T47D (cell line): ENCODE measurements around the gene CYP2A6.
A peak's percentile ranks its signal among the peaks of the same experiment; 100 is the strongest.
"Not testable (repeated sequence)": the region's sequence is repeated elsewhere in the genome, so short reads cannot be mapped to it uniquely, and the experiment has no call there.

Experiments
- DNase-seq, 2 experiments: peaks; one replicate each; pipeline versions ENCODE4 v3.0.0 to v3.0.0-alpha.2; 2011 to 2012; ENCODE audit warnings: low read depth in 1 of 2, low spot score in 1 of 2
- JUND ChIP-seq: IDR thresholded peaks from 2 replicates; pipeline ENCODE4 v1.6.1; 2012; ENCODE audit warnings: low read depth
- in situ Hi-C: cut with HindIII; loops from 2 replicates; pipeline ENCODE4 v1.10.0; 2016; ENCODE audit warnings: low sequenced_read_pairs, low pct_unique_long_range_greater_than_20kb

The CYP2A6 gene

DNA sequence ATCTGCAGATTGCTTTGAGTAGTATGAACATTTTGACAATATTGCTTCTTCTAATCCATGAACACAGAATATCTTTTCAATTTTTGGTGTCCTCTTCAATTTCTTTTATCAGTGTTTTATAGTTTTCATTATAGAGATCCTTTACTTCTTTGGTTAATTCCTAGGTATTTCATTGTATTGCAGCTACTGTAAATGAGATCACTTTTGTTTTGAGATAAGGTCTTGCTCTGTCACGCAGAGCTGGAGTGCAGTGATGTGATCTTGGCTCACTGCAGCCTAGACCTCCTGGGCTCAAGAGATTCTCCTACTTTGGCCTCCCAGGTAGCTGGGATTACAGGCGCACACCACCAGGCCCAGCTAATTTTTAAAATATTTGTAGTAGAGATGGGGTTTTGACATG is 22.0 kb upstream of the CYP2A6 start:
- DNase-seq: no peak

GRCh38 chr19:40867701-40868100 is 17.5 kb upstream of the CYP2A6 start:
- in situ Hi-C loops: no loop called here
- no peak for DNase-seq
- no peak for TF ChIP-seq JUND

More for the DNA sequence above, 22.0 kb upstream of the CYP2A6 start:
- in situ Hi-C loops: no loop called here
- TF ChIP-seq JUND: no peak

GRCh38 chr19:40864739-40865496 is 14.7 kb upstream of the CYP2A6 start:
- DNase-seq, in situ Hi-C loops: not testable (repeated sequence)

DNA sequence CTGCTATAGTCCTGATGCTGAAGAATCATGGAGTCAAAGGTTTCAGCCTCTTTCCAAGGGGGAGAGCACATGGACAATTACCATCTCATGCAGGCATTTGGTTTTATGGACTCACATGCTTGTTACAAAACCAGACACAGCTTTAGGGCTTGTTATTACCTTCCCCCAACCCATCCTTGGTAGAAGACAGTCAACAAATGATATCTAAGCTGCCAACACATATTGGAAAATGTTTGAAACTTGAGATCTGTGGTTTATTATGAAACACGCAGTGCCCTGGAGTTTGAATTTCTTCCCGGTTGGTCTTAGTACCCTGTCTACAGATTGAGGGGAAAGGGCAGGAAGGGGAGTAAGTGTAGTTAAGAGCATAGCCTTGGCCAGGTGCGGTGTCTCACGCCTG is 12.5 kb upstream of the CYP2A6 start:
- in situ Hi-C loops: no loop called here
- peak in 1 of 2 experiments; percentile 35 for DNase-seq
- TF ChIP-seq JUND: no peak

GRCh38 chr19:40862333-40862732 is 12.1 kb upstream of the CYP2A6 start:
- in situ Hi-C loops: no loop called here
- no peak for TF ChIP-seq JUND
- no peak for DNase-seq

DNA sequence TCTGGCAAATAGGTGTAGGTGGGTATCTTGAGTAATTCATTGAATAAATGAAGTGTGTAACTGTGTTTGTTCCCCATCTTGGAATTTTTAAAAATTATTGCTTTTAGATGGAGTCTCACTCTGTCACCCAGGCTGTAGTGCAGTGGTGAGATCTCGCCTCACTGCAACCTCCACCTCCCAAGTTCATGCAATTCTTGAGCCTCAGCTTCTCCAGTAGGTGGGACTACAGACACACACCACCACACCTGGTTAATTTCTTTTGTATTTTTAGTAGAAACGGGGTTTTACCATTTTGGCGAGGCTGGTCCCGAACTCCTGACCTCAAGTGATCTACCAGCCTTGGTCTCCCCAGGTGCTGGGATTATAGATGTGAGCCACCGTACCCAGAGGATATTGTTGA is 7.9 kb upstream of the CYP2A6 start:
- in situ Hi-C loops: no loop called here
- no peak for TF ChIP-seq JUND

GRCh38 chr19:40852467-40853152 is 2.4 kb upstream of the CYP2A6 start:
- in situ Hi-C loops, DNase-seq: not testable (repeated sequence)

More for the DNA sequence above, 7.9 kb upstream of the CYP2A6 start:
- no peak for DNase-seq

DNA sequence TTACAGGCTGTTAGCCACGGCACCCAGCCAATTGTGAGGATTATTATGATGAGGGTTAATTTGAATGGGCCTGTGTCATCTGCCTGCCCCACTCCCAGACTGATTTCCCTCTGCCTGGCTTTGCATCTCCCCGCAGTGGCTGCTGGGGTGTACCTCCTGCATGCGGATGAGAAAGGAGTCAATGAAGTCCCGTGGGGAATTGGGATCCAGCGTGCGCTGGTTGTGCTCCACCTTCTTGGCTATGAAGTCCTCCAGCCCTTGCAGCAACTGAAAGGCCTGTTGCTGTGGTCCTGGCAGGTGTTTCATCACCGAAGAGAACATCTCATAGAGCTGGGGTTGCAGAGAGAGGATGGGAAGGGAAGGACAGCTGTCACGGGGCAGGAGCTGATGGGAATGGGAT is 3.5 kb downstream of the CYP2A6 start:
- in situ Hi-C loops, DNase-seq: not testable (repeated sequence)

- in situ Hi-C loops, DNase-seq: not testable (repeated sequence)
Observed at GRCh38 chr19:40843653-40844052, 6.6 kb downstream of the CYP2A6 start.

DNA sequence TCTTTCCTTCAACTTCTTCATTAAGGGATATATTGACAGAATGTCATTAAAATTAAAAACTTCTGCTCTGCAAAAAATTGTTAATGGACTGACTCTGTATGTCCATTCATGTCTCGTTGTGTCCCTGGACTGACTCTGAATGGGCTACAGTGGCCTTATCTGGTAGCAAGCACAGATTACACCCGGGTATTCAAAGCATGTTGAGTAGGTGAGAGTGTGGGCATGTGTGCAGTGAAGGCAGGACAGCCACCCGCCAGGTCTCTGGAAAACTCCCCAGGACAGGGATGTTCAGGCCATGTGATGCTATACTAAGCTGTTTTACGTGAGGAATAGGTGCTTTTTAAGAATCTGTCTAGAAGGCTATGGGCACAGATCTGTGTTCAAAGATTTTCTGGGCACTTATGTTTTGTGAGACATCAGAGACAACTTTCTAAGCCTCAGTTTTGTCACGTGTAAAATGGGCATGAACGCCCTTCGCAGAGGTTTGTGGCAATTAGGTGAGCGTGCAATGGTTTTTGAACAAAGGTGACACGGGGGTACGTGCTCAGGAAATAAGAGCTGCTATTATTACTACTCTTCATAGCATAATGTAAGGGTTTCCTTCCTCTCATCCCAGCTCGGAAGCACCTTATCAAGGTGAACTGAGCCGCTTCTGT is 7.1 kb downstream of the CYP2A6 start:
- DNase-seq, in situ Hi-C loops: not testable (repeated sequence)

DNA sequence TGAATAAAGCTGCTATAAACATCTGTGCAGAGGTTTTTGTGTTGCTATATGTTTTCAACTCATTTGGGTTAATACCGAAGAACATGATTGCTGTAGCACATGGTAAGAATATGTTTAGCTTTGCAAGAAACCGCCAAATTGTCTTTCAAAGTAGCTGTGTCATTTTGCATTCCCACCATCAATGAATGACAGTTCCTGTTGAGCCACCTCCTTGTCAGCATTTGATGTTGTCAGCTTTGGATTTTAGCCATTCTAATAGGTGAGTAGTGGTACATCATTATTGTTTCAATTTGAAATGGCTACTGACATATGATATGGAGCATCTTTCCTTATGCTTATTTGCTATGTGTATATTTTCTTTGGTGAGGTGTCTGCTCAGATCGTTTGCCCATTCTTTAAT is 8.2 kb downstream of the CYP2A6 start:
- DNase-seq, in situ Hi-C loops: not testable (repeated sequence)

GRCh38 chr19:40838477-40838876 is 11.8 kb downstream of the CYP2A6 start:
- in situ Hi-C loops: not testable (repeated sequence)

GRCh38 chr19:40836754-40837429 is 13.4 kb downstream of the CYP2A6 start:
- DNase-seq: no peak
- in situ Hi-C loops: no loop called here
- no peak for TF ChIP-seq JUND

More at GRCh38 chr19:40838477-40838876, 11.8 kb downstream of the CYP2A6 start:
- not testable (repeated sequence) for DNase-seq

DNA sequence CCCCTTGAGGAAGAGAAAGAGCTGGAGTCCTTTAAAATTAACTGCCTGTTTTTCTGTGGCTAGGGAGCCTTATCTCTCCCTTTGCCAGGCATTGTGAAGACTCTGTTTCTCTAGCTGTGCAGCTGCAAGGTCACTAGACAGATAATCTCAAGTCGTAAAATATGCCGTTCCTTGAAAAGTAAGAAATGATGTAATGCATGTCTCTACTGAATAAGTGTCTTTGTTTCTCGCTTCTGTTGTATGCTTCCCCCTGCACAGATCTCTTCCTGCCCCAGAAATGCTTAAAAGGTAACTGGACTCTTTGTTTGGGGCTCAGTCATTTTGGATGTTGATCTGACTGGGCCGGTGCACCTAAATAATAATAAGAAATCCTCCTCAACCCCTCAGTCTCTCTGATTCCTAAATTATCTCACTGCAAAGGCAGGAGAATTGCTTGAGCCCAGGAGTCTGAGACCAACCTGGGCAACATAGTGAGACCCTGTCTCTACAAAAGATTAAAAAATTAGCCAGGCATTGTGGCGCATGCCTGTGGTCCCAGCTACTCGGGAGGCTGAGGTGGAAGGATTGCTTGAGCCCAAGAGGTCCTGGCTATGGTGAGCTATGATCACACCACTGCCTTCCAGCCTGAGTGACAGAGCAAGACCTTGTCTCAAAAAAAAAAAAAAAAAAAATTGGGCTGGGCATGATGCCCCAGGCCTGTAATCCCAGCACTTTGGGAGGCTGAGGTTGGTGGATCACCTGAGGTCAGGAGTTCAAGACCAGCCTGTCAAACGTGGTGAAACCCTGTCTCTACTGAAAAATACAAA is 16.3 kb downstream of the CYP2A6 start:
- in situ Hi-C loops: not testable (repeated sequence)

DNA sequence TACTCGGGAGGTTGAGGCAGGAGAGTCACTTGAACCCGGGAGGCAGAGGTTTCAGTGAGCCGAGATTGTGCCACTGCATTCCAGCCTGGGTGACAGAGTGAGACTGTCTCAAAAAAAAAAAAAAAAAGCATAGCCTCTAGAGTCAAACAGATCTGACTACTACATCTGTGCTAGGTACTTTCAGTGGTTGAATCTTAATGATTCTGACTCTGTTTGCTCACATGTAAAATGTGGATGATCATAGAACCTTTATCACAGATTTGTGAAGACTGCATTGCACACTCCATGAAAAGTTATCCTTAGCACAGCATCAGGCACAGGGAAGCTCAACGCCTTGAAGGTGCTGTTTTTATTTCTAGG is 17.8 kb downstream of the CYP2A6 start:
- DNase-seq, in situ Hi-C loops: not testable (repeated sequence)

More for the DNA sequence above, 16.3 kb downstream of the CYP2A6 start:
- not testable (repeated sequence) for DNase-seq
